Stimulated activated CD8-positive, alpha-beta memory T cell treated with anti-CD3 and anti-CD28 coated beads, Interleukin-12 subunit alpha, Interleukin-12 subunit beta, amount 100 ng/mL, for 1 hour (primary cell): Measurements from ENCODE around the gene SEMA4G.

Source experiments
- DNase-seq: peaks from one replicate; pipeline ENCODE4 v3.0.0-alpha.2; 2020; ENCODE audit warnings: low read depth

SEMA4G gene

GRCh38 chr10:100988166-100988565, 18.9 kb downstream of the SEMA4G start:
- no peak for DNase-seq

GRCh38 chr10:100989088-100989487, 19.8 kb downstream of the SEMA4G start:
- DNase-seq = no peak

- no peak for DNase-seq
Observed at GRCh38 chr10:100993986-100994708, 24.8 kb downstream of the SEMA4G start.

- DNase-seq = no peak
Observed at GRCh38 chr10:100995181-100995580, 25.9 kb downstream of the SEMA4G start.

DNA sequence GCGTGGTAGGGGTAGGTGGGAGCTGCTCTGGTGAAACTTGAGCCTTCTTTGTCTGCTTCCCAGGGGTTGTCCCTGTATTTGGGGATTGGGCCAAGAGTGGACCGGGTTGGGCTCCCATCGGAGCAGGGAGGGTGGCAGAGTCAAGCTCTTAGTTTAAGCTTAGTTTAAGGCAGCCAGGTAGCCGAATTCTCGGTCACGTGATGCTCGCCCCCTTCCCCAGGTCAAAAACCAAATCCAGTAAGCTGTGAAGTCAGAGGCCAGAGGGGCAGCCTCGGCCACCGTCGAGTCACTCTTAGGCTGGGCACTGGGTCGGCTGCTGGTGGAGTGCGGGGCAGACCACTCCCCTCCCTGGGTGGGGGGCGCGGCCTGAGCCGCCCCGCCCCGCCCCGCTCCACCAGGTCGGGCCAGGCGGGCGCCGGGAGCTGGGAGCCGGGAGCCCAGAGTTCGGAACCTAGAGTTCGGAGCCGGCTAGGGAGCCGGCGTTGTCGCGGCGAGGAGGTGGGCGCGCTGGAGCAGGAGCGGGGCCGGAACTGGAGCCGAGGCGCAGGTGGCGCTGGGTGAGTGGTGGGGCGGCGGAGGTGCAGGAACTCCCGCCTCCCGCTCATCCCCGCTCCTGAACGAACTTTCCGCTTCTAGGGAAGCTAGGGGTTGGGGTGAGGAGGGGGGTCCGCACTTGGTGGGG, 27.5 kb downstream of the SEMA4G start:
- no peak for DNase-seq

- peak; percentile 50 for DNase-seq
Observed at GRCh38 chr10:100997360-100998182, 28.3 kb downstream of the SEMA4G start.

DNA sequence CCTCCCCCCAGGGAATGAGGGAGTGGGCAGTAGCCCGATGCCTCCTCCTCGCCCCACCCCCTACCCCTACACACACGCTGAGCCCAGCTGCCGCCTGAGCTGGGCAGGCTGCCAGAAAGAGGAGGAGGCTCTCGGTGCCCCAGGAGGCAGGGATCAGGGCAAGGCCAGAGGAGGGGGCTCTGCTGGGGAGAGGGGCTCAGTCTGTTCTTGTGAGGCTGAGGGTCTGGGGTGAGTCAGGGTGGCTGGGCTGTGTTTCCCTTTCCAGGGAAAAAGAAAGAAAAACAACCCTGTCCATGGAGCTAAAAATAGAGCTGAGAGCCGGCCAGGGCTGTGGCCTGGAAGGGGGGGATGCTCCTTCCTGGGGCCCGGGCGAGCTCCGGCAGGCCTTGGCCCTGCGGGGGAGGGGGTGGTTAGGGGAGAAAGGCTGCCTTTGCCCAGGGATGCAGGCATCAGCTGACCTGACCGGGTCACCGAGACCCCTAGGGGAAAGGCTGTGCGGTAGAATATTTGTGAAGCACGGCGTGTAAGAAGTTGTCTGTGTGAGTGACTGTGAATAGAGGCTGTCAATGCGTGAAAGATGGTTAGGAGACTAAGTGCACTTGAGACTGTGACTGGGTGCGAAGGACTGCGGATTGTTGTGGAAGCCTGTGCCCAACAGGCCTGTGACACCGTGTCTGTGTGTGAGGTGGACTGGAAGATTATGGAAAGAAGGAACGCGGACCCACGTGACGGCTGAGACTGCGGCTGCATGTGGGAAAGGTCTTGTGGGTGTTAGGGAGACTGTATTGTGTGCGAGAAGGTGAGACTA, 29.1 kb downstream of the SEMA4G start:
- peak; percentile 25 for DNase-seq

GRCh38 chr10:100998991-100999741, 29.9 kb downstream of the SEMA4G start:
- DNase-seq = peak; percentile 60

DNA sequence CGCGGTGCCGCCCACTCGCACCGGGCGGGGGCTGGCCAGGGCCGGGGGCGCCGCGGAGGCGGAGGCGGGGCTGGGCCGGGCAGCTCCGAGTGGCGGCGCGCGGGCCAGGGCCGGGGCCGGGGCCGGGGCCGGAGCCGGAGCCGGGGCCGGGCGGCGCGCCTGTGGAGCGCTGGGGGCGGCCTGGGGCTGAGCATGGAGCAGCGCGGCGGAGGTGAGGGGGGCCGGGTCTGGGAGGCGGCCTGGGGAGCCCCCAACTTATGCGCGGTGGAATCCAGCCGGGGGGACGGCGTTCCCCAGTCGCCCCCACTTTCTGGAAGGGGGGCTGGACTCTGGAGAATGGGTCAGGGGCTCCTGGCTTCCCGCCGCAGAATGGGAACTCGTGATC, 30.4 kb downstream of the SEMA4G start, which contains the start of gene LZTS2:
TSS of gene LZTS2 (plus strand) at position 67 of the 385 bp plus-strand sequence. CDS start 2,731 bp downstream, outside the sequence.
- no peak for DNase-seq

DNA sequence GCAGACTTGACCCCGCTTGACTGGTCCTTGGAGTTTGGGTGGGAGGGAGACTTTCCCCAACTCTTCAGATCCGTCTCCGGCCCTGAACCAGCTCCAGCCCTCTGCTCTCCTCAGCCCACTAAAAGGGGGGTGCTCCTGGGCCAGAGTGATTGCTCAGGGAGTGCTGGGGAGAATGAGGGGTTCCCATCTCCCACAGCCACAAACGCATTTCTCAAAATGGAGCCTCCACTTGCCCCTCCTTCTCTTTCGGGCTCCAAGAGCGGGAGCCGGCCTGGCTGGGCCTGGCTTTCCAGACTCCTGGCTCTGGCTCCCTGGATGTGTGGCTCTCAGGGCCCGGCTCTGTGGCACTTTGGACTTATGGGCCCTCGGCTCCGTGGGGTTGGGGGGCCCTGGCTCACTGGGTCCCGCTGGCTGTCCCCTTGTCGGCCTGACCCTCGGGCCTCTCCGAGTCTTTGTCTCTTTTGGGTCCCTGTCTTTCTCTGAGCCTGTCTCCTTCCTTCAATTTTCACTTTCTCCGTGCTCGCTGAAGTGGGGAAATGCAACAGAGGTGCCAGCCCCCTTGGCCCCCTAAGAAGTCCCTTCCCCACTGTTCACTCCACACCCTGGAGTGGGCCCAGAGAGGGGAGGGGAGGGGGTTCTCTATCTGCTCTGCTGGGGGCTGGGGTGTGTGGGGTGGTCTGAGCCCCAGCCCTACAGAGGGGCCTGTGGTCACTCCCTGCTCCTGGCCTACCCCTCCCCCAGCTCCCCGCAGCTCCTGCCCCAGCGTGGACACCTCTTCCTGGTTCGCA, 31.0 kb downstream of the SEMA4G start:
- no peak for DNase-seq

DNA sequence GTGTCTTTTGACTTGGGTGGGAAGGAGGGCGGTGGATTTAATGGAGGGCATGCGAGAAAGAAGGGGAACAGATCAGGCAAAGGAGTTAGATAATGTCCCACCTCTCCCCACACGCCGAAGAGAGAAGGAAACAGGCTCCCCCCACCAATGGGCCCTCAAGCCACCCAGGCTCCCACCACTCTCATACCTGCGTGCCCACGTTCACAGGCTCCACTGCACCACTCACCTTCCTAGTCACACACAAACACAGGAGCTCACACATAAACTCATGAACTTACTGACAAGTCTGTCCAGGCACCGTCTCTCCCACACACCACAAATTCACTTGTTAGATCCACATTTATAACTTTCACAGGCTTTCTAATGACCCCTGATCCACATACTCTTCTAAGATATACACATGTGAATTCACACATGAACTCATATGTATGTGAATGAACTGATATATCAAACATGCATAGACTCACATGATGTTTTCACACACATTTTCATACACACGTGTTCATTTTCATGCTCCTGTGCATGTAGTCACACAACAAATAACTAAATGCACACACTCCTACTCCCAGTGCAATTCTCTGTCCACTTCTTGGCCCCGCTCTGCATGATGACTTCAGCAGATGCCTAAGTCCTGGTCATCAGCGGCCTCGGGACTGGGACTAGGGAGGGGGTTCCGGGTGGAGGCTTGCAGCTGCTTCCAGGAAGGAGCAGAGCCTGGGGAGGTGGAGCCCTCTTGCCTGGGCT, 31.8 kb downstream of the SEMA4G start:
- no peak for DNase-seq

- no peak for DNase-seq
Observed at GRCh38 chr10:101001659-101002035, 32.3 kb downstream of the SEMA4G start.

- no peak for DNase-seq
Observed at GRCh38 chr10:101002456-101002855, 33.2 kb downstream of the SEMA4G start.

GRCh38 chr10:101003639-101004206, 34.4 kb downstream of the SEMA4G start:
- no peak for DNase-seq

GRCh38 chr10:101005361-101005760, 36.1 kb downstream of the SEMA4G start:
- DNase-seq = no peak

- no peak for DNase-seq
Observed at GRCh38 chr10:101005869-101006567, 36.7 kb downstream of the SEMA4G start.

DNA sequence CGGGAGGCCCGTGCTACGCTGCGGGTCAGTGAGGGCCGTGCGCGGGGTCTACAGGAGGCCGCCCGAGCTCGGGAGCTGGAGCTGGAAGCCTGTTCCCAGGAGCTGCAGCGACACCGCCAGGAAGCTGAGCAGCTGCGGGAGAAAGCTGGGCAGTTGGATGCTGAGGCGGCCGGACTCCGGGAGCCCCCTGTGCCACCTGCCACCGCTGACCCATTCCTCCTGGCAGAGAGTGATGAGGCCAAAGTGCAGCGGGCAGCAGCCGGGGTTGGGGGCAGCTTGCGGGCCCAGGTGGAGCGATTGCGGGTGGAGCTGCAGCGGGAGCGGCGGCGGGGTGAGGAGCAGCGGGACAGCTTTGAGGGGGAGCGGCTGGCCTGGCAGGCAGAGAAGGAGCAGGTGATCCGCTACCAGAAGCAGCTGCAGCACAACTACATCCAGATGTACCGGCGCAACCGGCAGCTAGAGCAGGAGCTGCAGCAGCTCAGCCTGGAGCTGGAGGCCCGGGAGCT, 37.3 kb downstream of the SEMA4G start:
- DNase-seq = no peak

- no peak for DNase-seq
Observed at GRCh38 chr10:101007099-101007711, 37.9 kb downstream of the SEMA4G start.
